Measurements from ENCODE around the gene LILRA6.
"Not testable (repeated sequence)": the region's sequence is repeated elsewhere in the genome, so short reads cannot be mapped to it uniquely, and the experiment has no call there.

- not testable (repeated sequence) for TF ChIP-seq POLR2A, POLR2AphosphoS5 (IDR thresholded peaks at IDR 0.05)
Observed at GRCh38 chr19:54214217-54214616, 28.4 kb downstream of the LILRA6 start.
